Bronchial epithelial cell (primary cell): ENCODE measurements around the gene SPDYC. TPM values are rescaled to one million over a fixed set of nuclear protein-coding genes. Genes with fewer than 3 reads are reported as not detected.

ENCODE experiments used
- DNase-seq: peaks from one replicate; pipeline ENCODE4 v3.0.0-alpha.2; 2010; ENCODE audit warnings: low read depth
- FAIRE-seq: peaks from 2 replicates; lab custom pipeline; 2011; peaks lifted over from hg19 to GRCh38; lab: Jason Lieb, UNC
- H3K27me3 ChIP-seq: 2 replicates; pipeline ENCODE4 v1.5.1; 2011; ENCODE audit warnings: low read length; ENCODE audit not compliant: control insufficient read depth, insufficient read depth
- H3K36me3 ChIP-seq: 2 replicates; pipeline ENCODE4 v1.5.1; 2011; ENCODE audit warnings: low read length; ENCODE audit not compliant: control insufficient read depth, insufficient read depth
- H3K4me3 ChIP-seq: 2 replicates; pipeline ENCODE4 v1.5.1; 2011; ENCODE audit warnings: mild to moderate bottlenecking, low read depth, low read length, control low read depth
- CTCF ChIP-seq: IDR thresholded peaks from 2 replicates; pipeline ENCODE4 v1.5.1; 2011; ENCODE audit warnings: mild to moderate bottlenecking, moderate library complexity, low read length, control low read depth, inconsistent platforms; ENCODE audit not compliant: insufficient read depth, severe bottlenecking
- total RNA-seq: library from RNA; depleted of rRNA; stranded (reverse); fragments of >200 nt; gene quantifications from 2 replicates; pipeline ENCODE4 v1.2.1, GENCODE V29; 2014

Gene SPDYC
- total RNA-seq, 1 donor from 2014 or later, result not detected

GRCh38 chr11:65129649-65130441 lies 40.2 kb upstream of the SPDYC start:
- no peak for TF ChIP-seq CTCF
- Histone ChIP-seq H3K27me3 (no peaks in the 10 kb centered on the region), H3K4me3 (no peak overlapping the region), H3K36me3 (peaks cover 55% of the 10 kb centered on the region)
- DNase-seq, result no peak
- FAIRE-seq, result no peak

- Histone ChIP-seq H3K36me3 (peaks cover 46% of the 10 kb centered on the region), H3K4me3 (no peak overlapping the region), H3K27me3 (no peaks in the 10 kb centered on the region)
- DNase-seq, result no peak
- no peak for FAIRE-seq
- TF ChIP-seq CTCF, result no peak
Observed at GRCh38 chr11:65130631-65131416, 39.2 kb upstream of the SPDYC start.

- H3K36me3 ChIP-seq, result peaks cover 45% of the 10 kb centered on the region
- FAIRE-seq, result no peak
- TF ChIP-seq CTCF, result no peak
Observed at GRCh38 chr11:65131417-65131776, 38.6 kb upstream of the SPDYC start.

DNA sequence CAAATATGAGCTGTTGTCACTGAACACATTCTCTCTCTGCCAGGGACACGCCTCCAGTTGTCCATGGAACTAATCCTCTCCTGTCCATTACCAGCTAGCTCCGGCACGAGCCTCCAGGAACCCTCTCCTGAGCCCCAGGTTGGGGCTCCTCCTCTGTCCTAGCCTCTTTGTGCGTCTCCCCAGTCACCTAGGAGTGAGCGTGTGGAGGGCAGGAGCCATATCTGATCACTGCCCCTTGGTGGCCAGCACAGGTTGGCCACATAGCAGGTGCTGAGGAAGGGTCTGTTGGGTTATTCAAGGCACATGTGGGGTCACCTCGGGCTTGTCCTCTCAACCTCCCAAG lies 38.2 kb upstream of the SPDYC start:
- H3K4me3 ChIP-seq, result no peak overlapping the region
- DNase-seq, result no peak
- H3K27me3 ChIP-seq, result no peaks in the 10 kb centered on the region
- no peak for TF ChIP-seq CTCF
- no peak for FAIRE-seq
- H3K36me3 ChIP-seq, result peaks cover 41% of the 10 kb centered on the region

More at GRCh38 chr11:65131417-65131776, 38.6 kb upstream of the SPDYC start:
- Histone ChIP-seq H3K4me3 (no peak overlapping the region), H3K27me3 (no peaks in the 10 kb centered on the region)
- DNase-seq, result no peak

DNA sequence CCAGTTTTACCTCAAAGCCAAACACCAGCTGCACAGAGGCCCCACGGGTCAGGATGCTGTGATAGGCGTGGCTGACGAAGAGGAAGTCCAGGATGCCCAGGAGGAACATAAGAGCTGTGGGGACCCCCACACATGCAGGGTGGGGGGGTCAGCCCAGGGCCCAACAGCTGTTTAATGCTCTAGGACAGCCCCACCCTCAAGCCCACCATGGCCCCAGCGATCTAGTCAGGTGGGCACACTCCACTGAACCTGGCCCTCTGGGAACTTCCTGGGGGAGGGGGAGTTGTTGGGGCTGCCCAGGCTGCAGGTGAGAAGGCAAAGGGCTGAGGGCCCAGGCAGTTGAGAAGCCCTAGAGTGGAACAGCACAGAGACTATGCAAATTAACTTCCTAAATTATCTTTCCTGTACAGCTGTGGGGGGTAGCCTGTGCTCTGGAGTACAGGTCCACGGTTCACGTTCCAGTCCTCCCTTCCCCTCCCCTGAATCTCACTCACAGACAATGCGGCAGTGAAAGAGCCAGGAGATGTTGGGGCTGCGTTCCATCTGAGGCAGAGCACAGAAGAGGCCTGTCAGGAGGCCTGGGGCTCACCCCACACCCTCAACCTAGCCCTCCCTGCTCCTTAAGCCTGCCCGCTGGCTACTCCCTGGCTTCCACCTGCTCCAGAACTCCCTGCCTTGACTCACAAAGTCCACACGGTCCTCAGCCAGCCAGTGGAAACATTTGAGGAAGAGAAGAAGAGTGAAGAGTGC lies 37.6 kb upstream of the SPDYC start:
- H3K27me3 ChIP-seq, result no peaks in the 10 kb centered on the region
- FAIRE-seq (no peak), DNase-seq (no peak)
- no peak overlapping the region for H3K4me3 ChIP-seq
- H3K36me3 ChIP-seq, result peaks cover 40% of the 10 kb centered on the region
- TF ChIP-seq CTCF, result no peak
